GM12878 (cell line): ENCODE results near the gene TXNIP. TPM values are rescaled to one million over a fixed set of nuclear protein-coding genes. Genes with fewer than 3 reads are reported as not detected.

Experiments used
- ATAC-seq: fragments of 200-7000 bp; cut with Tn5 transposase; 3 replicates; pipeline ENCODE4 v1.9.1; 2020; ENCODE audit warnings: mild to moderate bottlenecking, moderate library complexity
- BruUV-seq: library from RNA; stranded (reverse); fragments of 400-500 nt; replicated peaks from 2 replicates; lab custom pipeline; 2021; lab: Mats Ljungman, UMichigan
- CTCF ChIA-PET: fragments of 300-600 bp; sonication (Branson Sonifier 250); formaldehyde crosslinking; extraction: SDS; loops from one replicate; lab custom pipeline; 2021; ENCODE audit warnings: inconsistent platforms; lab: Yijun Ruan, JAX
- POLR2A ChIA-PET: fragments of 350-600 bp; formaldehyde crosslinking; extraction: SDS; loops from one replicate; lab custom pipeline; 2021; ENCODE audit warnings: inconsistent platforms; lab: Charles Lee
- RAD21 ChIA-PET: fragments of 300-600 bp; sonication (Branson Sonifier 250); formaldehyde crosslinking; loops from one replicate; lab custom pipeline; 2023; ENCODE audit warnings: antibody characterized with exemption; ENCODE audit not compliant: unreplicated experiment; lab: Charles Lee
- SMC1A ChIA-PET: fragments of 300-600 bp; sonication (Branson Sonifier 250); formaldehyde crosslinking; loops from one replicate; lab custom pipeline; 2023; ENCODE audit not compliant: unreplicated experiment, uncharacterized antibody; lab: Charles Lee
- DNase-seq: peaks from one replicate; pipeline ENCODE4 v3.0.0-alpha.2; 2011; ENCODE audit warnings: low read depth, low spot score
- FAIRE-seq: peaks from 3 replicates; lab custom pipeline; 2011; peaks lifted over from hg19 to GRCh38; lab: Jason Lieb, UNC
- H2AFZ ChIP-seq: 2 replicates; pipeline ENCODE4 v1.6.0; 2011; ENCODE audit warnings: low read depth, low read length, control low read depth; ENCODE audit not compliant: control insufficient read depth
- H3K27ac ChIP-seq: 2 replicates; pipeline ENCODE4 v1.5.1; 2011; ENCODE audit warnings: control low read depth; ENCODE audit not compliant: control insufficient read depth, insufficient read depth
- H3K27me3 ChIP-seq, 2 experiments: replicated peaks in 1 of 2; 2 replicates each; pipeline versions ENCODE4 v1.6.0 to v1.6.1; 2011; ENCODE audit warnings: low read length in 1 of 2; ENCODE audit not compliant: control insufficient read depth in 2 of 2, insufficient read depth in 2 of 2
- H3K36me3 ChIP-seq, 2 experiments: 2 replicates each; pipeline ENCODE4 v1.5.1; 2011; ENCODE audit warnings: low read length in 1 of 2; ENCODE audit not compliant: control insufficient read depth in 2 of 2, insufficient read depth in 2 of 2
- H3K4me1 ChIP-seq: 2 replicates; pipeline ENCODE4 v1.6.1; 2011; ENCODE audit warnings: mild to moderate bottlenecking, low read length, moderate library complexity, mixed read lengths; ENCODE audit not compliant: control insufficient read depth, insufficient read depth
- H3K4me2 ChIP-seq: 2 replicates; pipeline ENCODE4 v1.6.0; 2011; ENCODE audit warnings: control low read depth; ENCODE audit not compliant: control insufficient read depth, insufficient read depth
- H3K4me3 ChIP-seq: fragments of 200-600 bp; sonication (generic); 2 replicates; pipeline ENCODE4 v1.5.1; 2016
- H3K79me2 ChIP-seq: 2 replicates; pipeline ENCODE4 v1.6.0; 2011; ENCODE audit warnings: low read length; ENCODE audit not compliant: control insufficient read depth, insufficient read depth
- H3K9ac ChIP-seq: 2 replicates; pipeline ENCODE4 v1.8.0; 2011; ENCODE audit warnings: low read length, control low read depth, mixed read lengths; ENCODE audit not compliant: control insufficient read depth, insufficient read depth
- H3K9me3 ChIP-seq: replicated peaks from 3 replicates; pipeline ENCODE4 v1.5.1; 2011; ENCODE audit warnings: mild to moderate bottlenecking, low read length; ENCODE audit not compliant: control insufficient read depth, insufficient read depth
- H4K20me1 ChIP-seq: 2 replicates; pipeline ENCODE4 v1.6.0; 2011; ENCODE audit not compliant: control insufficient read depth, insufficient read depth
- ASH2L ChIP-seq: fragments of 300-600, 200-600 bp; sonication (generic); IDR thresholded peaks from 2 replicates; pipeline ENCODE4 v1.6.1; 2017; ENCODE audit warnings: low read depth, mild to moderate bottlenecking, borderline replicate concordance
- ATF7 ChIP-seq: fragments of 450-650 bp; IDR thresholded peaks from 2 replicates; pipeline ENCODE4 v1.6.1; 2016; ENCODE audit warnings: low read depth, mild to moderate bottlenecking
- EGR1 ChIP-seq, 2 experiments: IDR thresholded peaks; 1 replicate in 1 of 2; 2 replicates in 1 of 2; pipeline ENCODE4 v1.6.1; 2011 to 2012; ENCODE audit warnings: low read depth in 2 of 2, low read length in 2 of 2, borderline replicate concordance in 1 of 2, mild to moderate bottlenecking in 1 of 2, moderate library complexity in 1 of 2
- FOS ChIP-seq: IDR thresholded peaks from 3 replicates; pipeline ENCODE4 v1.6.1; 2011; ENCODE audit warnings: borderline replicate concordance; ENCODE audit not compliant: insufficient read length; ENCODE audit errors: extremely low read depth
- GATAD2B ChIP-seq: fragments of 450-650 bp; conservative IDR thresholded peaks from 2 replicates; pipeline ENCODE4 v1.6.1; 2017; ENCODE audit warnings: low read depth, mild to moderate bottlenecking, moderate library complexity
- IKZF2 ChIP-seq, 2 experiments: fragments of 450-650 bp; IDR thresholded peaks; 2 replicates each; pipeline ENCODE4 v1.6.1; 2017; ENCODE audit warnings: mild to moderate bottlenecking in 2 of 2, moderate library complexity in 2 of 2
- JUNB ChIP-seq: IDR thresholded peaks from 2 replicates; pipeline ENCODE4 v1.6.1; 2016; ENCODE audit warnings: antibody characterized with exemption, mild to moderate bottlenecking
- JUND ChIP-seq: IDR thresholded peaks from 2 replicates; pipeline ENCODE4 v1.6.1; 2012; ENCODE audit warnings: low read depth, mild to moderate bottlenecking, low read length, improper control_type of control experiment, moderate library complexity
- MYB ChIP-seq: fragments of 150-350 bp; IDR thresholded peaks from 2 replicates; pipeline ENCODE4 v1.6.1; 2014; ENCODE audit warnings: mild to moderate bottlenecking, low read depth, low read length, borderline replicate concordance
- NFXL1 ChIP-seq: fragments of 450-650 bp; IDR thresholded peaks from 2 replicates; pipeline ENCODE4 v1.6.1; 2017; ENCODE audit warnings: antibody characterized with exemption, mild to moderate bottlenecking, borderline replicate concordance
- PML ChIP-seq: IDR thresholded peaks from 2 replicates; pipeline ENCODE4 v1.6.1; 2012; ENCODE audit warnings: low read length, inconsistent platforms
- RFX5 ChIP-seq: IDR thresholded peaks from 2 replicates; pipeline ENCODE4 v1.6.1; 2011; ENCODE audit warnings: low read depth, low read length, improper control_type of control experiment
- SIX5 ChIP-seq: IDR thresholded peaks from 2 replicates; pipeline ENCODE4 v1.6.1; 2011; ENCODE audit warnings: mild to moderate bottlenecking, low read depth, low read length, moderate library complexity; ENCODE audit not compliant: severe bottlenecking
- SUPT20H ChIP-seq: IDR thresholded peaks from 2 replicates; pipeline ENCODE4 v1.6.1; 2011; ENCODE audit warnings: low read depth, mild to moderate bottlenecking, low read length, moderate library complexity, borderline replicate concordance; ENCODE audit not compliant: control insufficient read depth
- TCF7 ChIP-seq: IDR thresholded peaks from 2 replicates; pipeline ENCODE4 v1.6.1; 2014; ENCODE audit warnings: antibody characterized with exemption, borderline replicate concordance
- ZNF217 ChIP-seq: fragments of 450-650 bp; IDR thresholded peaks from 2 replicates; pipeline ENCODE4 v1.6.1; 2017; ENCODE audit warnings: antibody characterized with exemption, mild to moderate bottlenecking
- ZNF274 ChIP-seq: IDR thresholded peaks from one replicate; pipeline ENCODE4 v1.8.0; 2011; ENCODE audit not compliant: insufficient read length, insufficient read depth
- ZNF622 ChIP-seq: fragments of 450-650 bp; IDR thresholded peaks from 2 replicates; pipeline ENCODE4 v1.6.1; 2017; ENCODE audit warnings: mild to moderate bottlenecking, inconsistent platforms
- WGBS: methylation state at CpG from one replicate; pipeline ENCODE4 v1.1.6; 2016; ENCODE audit warnings: low lambda C conversion rate; ENCODE audit not compliant: insufficient replicate concordance, insufficient coverage; ENCODE audit errors: missing lambda C conversion rate; 5-methylcytosine and 5-hydroxymethylcytosine counted together
- in situ Hi-C: fragments of 300-500 bp; cut with MboI; formaldehyde crosslinking; loops from 9 replicates; pipeline ENCODE4 v1.14.3; 2018; ENCODE audit warnings: mixed read lengths
- intact Hi-C: fragments of 100-400 bp; cut with micrococcal nuclease; formaldehyde crosslinking; loops from one replicate; pipeline ENCODE4 v1.14.2; 2022; ENCODE audit not compliant: unreplicated experiment
- polyA plus RNA-seq, 11 experiments: library from polyadenylated mRNA; depleted of rRNA in 4 of 11; unstranded in 6 of 11; stranded (reverse) in 5 of 11; fragments of >200 nt; fragmentation: Nextera tagmentation in 4 of 11; fragmentation: Illumina TruSeq in 1 of 11; extraction: Ambion mirVana in 4 of 11; extraction: Trizol in 1 of 11; gene quantifications; 1 replicate in 1 of 11; 2 replicates in 10 of 11; pipeline versions ENCODE4 v1.2.1 to v1.2.3, GENCODE V29; 2011 to 2016; ENCODE audit warnings: inconsistent platforms in 2 of 11, missing spikeins in 2 of 11, low read depth in 1 of 11
- total RNA-seq, 4 experiments: library from RNA; depleted of rRNA in 3 of 4; stranded (reverse); fragments of >200 nt in 3 of 4; fragmentation: Illumina TruSeq in 1 of 4; extraction: Trizol in 1 of 4; gene quantifications; 2 replicates each; pipeline versions ENCODE4 v1.2.1 to v1.2.3, GENCODE V29; 2013 to 2021

Gene TXNIP
- total and polyA plus RNA-seq, 10 of the 15 experiments (the other 5 are each of a cell fraction or from before 2014, with no cell fraction given), result 48.7 to 133 (median 107) TPM

- DNase-seq (no peak), FAIRE-seq (no peak), ATAC-seq (no peak)
- H3K4me2 ChIP-seq, result no peak overlapping the region
- CTCF ChIA-PET, result no interaction called here
- POLR2A ChIA-PET, result interaction anchor here (0.7 to 1.6 kb wide), 3 partner anchors 9 to 11 kb away, joined by 4 to 8 read pairs (median 7); partner anchors contain the start of gene LIX1L
- in situ Hi-C loops, result no loop called here
- no peak overlapping the region for H2AFZ ChIP-seq
- TF ChIP-seq RFX5 (no peak), GATAD2B (no peak), MYB (no peak), PML (no peak), TCF7 (no peak), ZNF622 (no peak), SUPT20H (no peak), ZNF217 (no peak), ATF7 (no peak), FOS (no peak), EGR1 (IDR thresholded peaks at IDR 0.05; ENCODE audit: borderline replicate concordance in 1 of 2, low read depth in 2 of 2, low read length in 2 of 2) (no peak), JUND (no peak), NFXL1 (no peak), JUNB (no peak), SIX5 (no peak), ZNF274 (no peak), IKZF2 (IDR thresholded peaks at IDR 0.05) (no peak), ASH2L (no peak)
- H3K4me3 ChIP-seq, result no peak overlapping the region
- H3K36me3 ChIP-seq, result peaks cover 0 to 10% of the 10 kb centered on the region in 2 experiments; a peak in 1 of 4 replicates
- intact Hi-C loops, result no loop called here
- H3K27me3 ChIP-seq, result no peaks in the 10 kb centered on the region
- no peaks in the 10 kb centered on the region for H3K4me1 ChIP-seq
- H3K9ac ChIP-seq, result no peak overlapping the region
- no peaks in the 10 kb centered on the region for H4K20me1 ChIP-seq
- H3K9me3 ChIP-seq, result no peaks in the 10 kb centered on the region
- RAD21 ChIA-PET, result no interaction called here
- SMC1A ChIA-PET, result no interaction called here
- no peaks in the 10 kb centered on the region; the same call in 1 of the 2 replicates for H3K79me2 ChIP-seq
- 95% methylated on average over 4 of the region's 4 CpGs for WGBS
- no peak overlapping the region for H3K27ac ChIP-seq
- no TSS peak for BruUV-seq
Measured at GRCh38 chr1:145946477-145946986, 49.8 kb downstream of the TXNIP start.
